Pancreas (tissue), 10 donors: ENCODE measurements around the gene TMEM271. TPM values are rescaled to one million over a fixed set of nuclear protein-coding genes. Genes with fewer than 3 reads are reported as not detected.
"Not testable (repeated sequence)": the region's sequence is repeated elsewhere in the genome, so short reads cannot be mapped to it uniquely, and the experiment has no call there.

Source experiments
- ATAC-seq, 4 donors: fragments of 200-7000 bp; cut with Tn5 transposase; one replicate each; pipeline versions ENCODE4 v1.8.0 to v1.9.1; 2020; ENCODE audit warnings: mild to moderate bottlenecking in 4 of 4, moderate library complexity in 4 of 4
- DNase-seq, 6 donors: peaks; one replicate each; pipeline ENCODE4 v3.0.0-alpha.2; 2020
- FAIRE-seq: peaks from 2 replicates; lab custom pipeline; 2012; peaks lifted over from hg19 to GRCh38; lab: Jason Lieb, UNC
- H3K27ac ChIP-seq, 4 donors: fragments of 200-600 bp; sonication (generic); 1 replicate in 3 of 4; 2 replicates in 1 of 4; pipeline versions ENCODE4 v1.5.0 to v1.8.0; 2020
- H3K27me3 ChIP-seq, 4 donors: fragments of 200-600 bp; one replicate each; pipeline ENCODE4 v1.8.0; 2021
- H3K36me3 ChIP-seq, 3 donors: fragments of 200-600 bp; sonication (generic) in 1 of 3; one replicate each; pipeline versions ENCODE4 v1.5.0 to v1.8.0; 2020 to 2021
- H3K4me1 ChIP-seq, 3 donors: fragments of 200-600 bp; one replicate each; pipeline ENCODE4 v1.8.0; 2021
- H3K4me3 ChIP-seq, 4 donors: fragments of 200-600 bp; sonication (generic) in 2 of 4; one replicate each; pipeline versions ENCODE4 v1.5.0 to v1.8.0; 2020 to 2021
- H3K9me3 ChIP-seq, 4 donors: fragments of 200-600 bp; one replicate each; pipeline ENCODE4 v1.8.0; 2021
- whole genome bisulfite sequencing, 2 donors: extraction: QIAGEN DNeasy Blood & Tissue Kit; methylation state at CpG; one replicate each; pipeline ENCODE4 v1.1.7; 2013; 5-methylcytosine and 5-hydroxymethylcytosine counted together
- intact Hi-C, 3 donors: fragments of 100-400 bp; cut with DNase I; formaldehyde crosslinking; loops; one replicate each; pipeline versions ENCODE4 v1.11.1 to v1.14.2; 2022
- polyA plus RNA-seq, 2 donors: library from polyadenylated mRNA; stranded (reverse); fragments of 200-250 nt; gene quantifications; one replicate each; pipeline ENCODE4 v1.2.3, GENCODE V29; 2013
- total RNA-seq, 6 donors: library from RNA; stranded (reverse); fragmentation: NEBNext Ultra II Directional in 4 of 6; extraction: Animal tissue kit (Norgen Biotek cat#: 25700) in 4 of 6; gene quantifications; one replicate each; pipeline versions ENCODE4 v1.2.1 to v1.2.4, GENCODE V29; 2021 to 2023
- TF ChIP-seq, protein P1 (sequence below), 4 donors: fragments of 200-600 bp; sonication (generic) in 3 of 4; IDR thresholded peaks; one replicate each; pipeline versions ENCODE4 v1.5.0 to v1.8.0; 2021; ENCODE audit warnings: antibody characterized with exemption in 4 of 4
- donor health status: healthy with polysubstance abuse.
- donor health status: DM: no; HTN: no; CAD: no; lungs with moderate emphysema.
- donor health status: DM: no; HTN: no; CAD: no.
- donor health status: control.
- donor health status: control.
- donor health status: Bipolar disorder and iron deficiency.
- donor health status: DM: yes; HTN: yes; CAD: no.
- donor health status: DM: no; HTN: no; CAD: no.
- donor health status: DM: no; HTN: no; CAD: no.
- donor health status: DM: yes; HTN: yes; CAD: no.

TMEM271 gene
- total and polyA plus RNA-seq, 8 donors = 0.04 to 0.35 (median 0.23) TPM; not detected in 2

DNA sequence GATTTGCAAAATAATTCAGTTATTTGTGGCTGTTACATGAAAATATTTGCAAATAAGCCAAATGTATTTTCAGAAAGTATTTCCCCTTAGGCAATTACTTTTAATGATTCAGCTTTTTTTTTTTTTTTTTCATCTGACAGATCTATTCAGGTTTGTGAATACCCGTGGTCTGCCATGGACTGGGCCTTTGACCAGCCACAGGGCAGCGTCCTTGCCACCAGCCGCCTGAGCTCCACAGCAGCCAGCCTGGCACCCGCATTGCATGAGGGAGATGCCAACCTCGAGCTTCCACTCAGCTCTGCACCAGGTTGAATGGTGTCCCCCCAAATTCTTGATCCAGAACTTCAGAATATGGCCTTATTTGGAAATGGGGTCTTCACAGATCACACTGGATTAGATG, 14.7 kb downstream of the TMEM271 start:
- no peak for ATAC-seq
- intact Hi-C loops = no loop called here
- TF ChIP-seq, protein P1, sequence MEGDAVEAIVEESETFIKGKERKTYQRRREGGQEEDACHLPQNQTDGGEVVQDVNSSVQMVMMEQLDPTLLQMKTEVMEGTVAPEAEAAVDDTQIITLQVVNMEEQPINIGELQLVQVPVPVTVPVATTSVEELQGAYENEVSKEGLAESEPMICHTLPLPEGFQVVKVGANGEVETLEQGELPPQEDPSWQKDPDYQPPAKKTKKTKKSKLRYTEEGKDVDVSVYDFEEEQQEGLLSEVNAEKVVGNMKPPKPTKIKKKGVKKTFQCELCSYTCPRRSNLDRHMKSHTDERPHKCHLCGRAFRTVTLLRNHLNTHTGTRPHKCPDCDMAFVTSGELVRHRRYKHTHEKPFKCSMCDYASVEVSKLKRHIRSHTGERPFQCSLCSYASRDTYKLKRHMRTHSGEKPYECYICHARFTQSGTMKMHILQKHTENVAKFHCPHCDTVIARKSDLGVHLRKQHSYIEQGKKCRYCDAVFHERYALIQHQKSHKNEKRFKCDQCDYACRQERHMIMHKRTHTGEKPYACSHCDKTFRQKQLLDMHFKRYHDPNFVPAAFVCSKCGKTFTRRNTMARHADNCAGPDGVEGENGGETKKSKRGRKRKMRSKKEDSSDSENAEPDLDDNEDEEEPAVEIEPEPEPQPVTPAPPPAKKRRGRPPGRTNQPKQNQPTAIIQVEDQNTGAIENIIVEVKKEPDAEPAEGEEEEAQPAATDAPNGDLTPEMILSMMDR (IDR thresholded peaks at IDR 0.05) = no peak
- H3K27ac ChIP-seq = no peak overlapping the region
- no peaks in the 10 kb centered on the region for H3K27me3 ChIP-seq
- H3K36me3 ChIP-seq = no peaks in the 10 kb centered on the region
- no peaks in the 10 kb centered on the region for H3K4me1 ChIP-seq
- no peak for DNase-seq
- no peak overlapping the region for H3K4me3 ChIP-seq
- WGBS, 2 donors = 66 to 82% methylated on average over 5 of the region's 5 CpGs
- FAIRE-seq = no peak
- H3K9me3 ChIP-seq = no peaks in the 10 kb centered on the region

DNA sequence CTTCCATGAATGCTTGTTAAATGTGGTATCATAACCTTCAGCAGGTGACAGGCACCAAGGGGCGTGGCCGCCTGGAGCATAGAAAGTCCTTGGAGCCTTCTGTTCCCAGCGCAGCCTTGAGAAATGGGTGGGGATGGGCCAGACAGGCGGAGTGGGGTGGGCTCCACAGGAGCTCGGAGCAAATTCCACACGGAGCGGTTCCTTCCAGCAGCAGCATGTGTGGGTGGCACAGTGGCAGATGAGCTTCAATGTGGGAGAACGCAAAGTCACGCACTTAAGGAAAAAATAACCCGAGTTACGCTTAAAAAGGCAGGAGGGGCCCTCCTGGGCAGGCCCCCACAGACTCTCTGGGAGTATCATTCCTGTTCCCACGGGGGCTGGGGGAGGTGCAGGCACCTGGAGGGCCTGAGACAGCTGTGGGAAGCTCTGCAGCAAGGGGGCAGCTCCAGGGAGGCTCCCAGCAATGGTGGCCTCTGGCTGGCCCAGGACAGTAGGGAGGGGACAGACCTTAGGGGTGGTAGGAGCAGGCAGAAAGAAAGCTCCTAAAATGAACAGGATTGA, 15.3 kb downstream of the TMEM271 start:
- Histone ChIP-seq H3K4me1 (no peaks in the 10 kb centered on the region), H3K27me3 (no peaks in the 10 kb centered on the region), H3K27ac (no peak overlapping the region), H3K9me3 (no peaks in the 10 kb centered on the region), H3K36me3 (no peaks in the 10 kb centered on the region), H3K4me3 (no peak overlapping the region)
- 57 to 66% methylated on average over 12 of the region's 12 CpGs for WGBS, 2 donors
- no peak for FAIRE-seq
- intact Hi-C loops = no loop called here
- no peak for ATAC-seq
- DNase-seq = no peak
- TF ChIP-seq, protein P1 (IDR thresholded peaks at IDR 0.05) = no peak

DNA sequence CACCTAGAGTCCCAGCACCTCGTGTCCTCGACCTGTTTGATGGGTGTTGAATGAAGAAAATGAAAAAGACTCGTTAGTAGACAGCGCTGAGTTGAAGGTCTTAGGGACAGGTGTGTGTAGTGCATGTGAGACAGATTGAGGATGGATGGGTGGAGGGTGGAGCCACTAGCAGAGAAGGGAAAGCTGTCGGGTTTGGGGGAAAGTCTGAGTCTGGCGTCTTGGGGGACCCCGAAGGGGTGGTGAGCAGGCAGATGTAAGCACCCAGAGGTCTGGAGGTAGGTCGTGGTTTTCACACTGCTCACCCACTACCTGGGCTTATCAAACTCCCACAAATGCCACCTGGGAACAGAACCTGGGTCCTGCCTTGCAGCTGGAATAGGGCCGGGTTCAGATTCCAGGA, 16.0 kb downstream of the TMEM271 start:
- intact Hi-C loops = no loop called here
- Histone ChIP-seq H3K9me3 (no peaks in the 10 kb centered on the region), H3K4me1 (no peaks in the 10 kb centered on the region), H3K4me3 (no peak overlapping the region), H3K27me3 (no peaks in the 10 kb centered on the region), H3K27ac (no peak overlapping the region), H3K36me3 (no peaks in the 10 kb centered on the region)
- no peak for DNase-seq
- ATAC-seq = no peak
- WGBS, 2 donors = 56 to 71% methylated on average over 9 of the region's 9 CpGs
- no peak for FAIRE-seq
- TF ChIP-seq, protein P1 (IDR thresholded peaks at IDR 0.05) = no peak

DNA sequence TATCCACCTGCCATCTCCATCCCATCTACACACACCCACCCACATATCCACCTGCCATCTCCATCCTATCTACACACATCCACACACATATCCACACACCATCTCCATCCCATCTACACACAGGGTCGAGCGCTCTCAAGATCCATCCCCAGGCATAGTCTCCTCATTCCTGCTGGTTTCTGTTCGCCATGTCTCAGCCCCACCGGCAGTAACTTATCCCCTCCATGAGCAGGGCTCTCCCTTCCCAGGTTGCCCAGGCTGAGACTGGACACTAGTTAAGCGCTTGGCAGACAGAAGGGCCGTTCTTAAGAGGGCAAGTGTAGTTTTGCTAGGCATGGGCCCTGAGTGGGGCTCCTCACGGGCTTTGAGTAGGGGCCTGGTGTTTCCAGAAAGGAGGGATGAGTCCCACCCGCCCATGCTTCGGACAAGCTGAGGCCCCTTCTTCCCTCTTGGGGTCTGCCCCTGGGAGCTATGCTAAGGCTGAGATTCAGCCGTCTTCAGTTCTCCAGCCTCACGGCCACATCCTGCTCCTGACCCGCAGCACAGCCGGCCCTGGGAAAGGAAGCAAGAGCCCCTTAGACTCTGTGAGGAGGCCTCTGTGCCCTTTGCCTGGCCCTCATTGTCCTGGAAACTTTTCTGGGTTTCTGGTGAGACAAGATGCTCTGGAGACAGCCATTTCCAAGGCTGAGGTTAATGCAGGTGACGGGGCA, 20.4 kb downstream of the TMEM271 start:
- Histone ChIP-seq H3K27ac (no peak overlapping the region), H3K4me3 (no peak overlapping the region), H3K4me1 (no peaks in the 10 kb centered on the region), H3K27me3 (peaks cover 0 to 4% (median 0%) of the 10 kb centered on the region in 4 donors), H3K36me3 (no peaks in the 10 kb centered on the region), H3K9me3 (no peaks in the 10 kb centered on the region)
- FAIRE-seq (no peak), DNase-seq (no peak), ATAC-seq (no peak)
- TF ChIP-seq, protein P1 (IDR thresholded peaks at IDR 0.05) = no peak
- intact Hi-C loops = no loop called here
- 63 to 69% methylated on average over 14 of the region's 14 CpGs for WGBS, 2 donors

DNA sequence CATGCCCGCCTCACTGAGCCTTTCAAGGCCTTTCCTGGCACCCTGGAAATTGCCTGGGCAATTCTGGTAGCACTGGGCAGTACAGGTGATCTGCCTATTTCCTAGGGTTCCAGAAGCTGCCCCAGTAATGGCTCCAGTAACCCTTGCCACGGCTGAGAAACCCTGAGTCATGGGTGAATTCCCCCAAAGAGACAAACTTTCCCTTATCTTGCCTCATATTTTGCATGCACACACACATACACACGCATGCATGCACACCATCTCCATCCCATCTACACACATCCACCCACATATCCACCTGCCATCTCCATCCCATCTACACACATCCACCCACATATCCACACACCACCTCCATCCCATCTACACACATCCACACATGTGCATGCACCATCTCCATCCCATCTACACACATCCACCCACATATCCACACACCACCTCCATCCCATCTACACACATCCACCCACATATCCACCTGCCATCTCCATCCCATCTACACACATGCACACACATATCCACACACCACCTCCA, 21.2 kb downstream of the TMEM271 start:
- H3K4me3 ChIP-seq, H3K9me3 ChIP-seq, intact Hi-C loops, ATAC-seq, FAIRE-seq, H3K27ac ChIP-seq, H3K27me3 ChIP-seq, DNase-seq, H3K36me3 ChIP-seq, H3K4me1 ChIP-seq: not testable (repeated sequence)
- 49 to 63% methylated on average over 3 of the region's 3 CpGs for WGBS, 2 donors
